NCI-H2029 treated with DMSO at 0.1 percent for 48 hours (cell line): ENCODE measurements around the gene RARA.
"Not testable (repeated sequence)": the region's sequence is repeated elsewhere in the genome, so short reads cannot be mapped to it uniquely, and the experiment has no call there.

Experiments used
- DNase-seq: peaks from one replicate; lab custom pipeline; 2025; lab: John Stamatoyannopoulos, UW

Gene RARA

GRCh38 chr17:40376541-40376940 is 67.6 kb downstream of the RARA start:
- DNase-seq: not testable (repeated sequence)

- no peak for DNase-seq
These were observed 68.9 kb downstream of the RARA start for GRCh38 chr17:40377832-40378231.

- no peak for DNase-seq
These were observed 70.0 kb downstream of the RARA start for GRCh38 chr17:40378966-40379365.

GRCh38 chr17:40382251-40382650 is 73.3 kb downstream of the RARA start:
- no peak for DNase-seq

- not testable (repeated sequence) for DNase-seq
These were observed 77.6 kb downstream of the RARA start for GRCh38 chr17:40386555-40386954.

- DNase-seq: peak; percentile 8
These were observed 90.2 kb downstream of the RARA start for GRCh38 chr17:40399185-40399584.

- no peak for DNase-seq
These were observed 93.7 kb downstream of the RARA start for GRCh38 chr17:40402668-40403067.

GRCh38 chr17:40404003-40404402 is 95.0 kb downstream of the RARA start:
- DNase-seq: no peak
